22Rv1 (cell line): ENCODE data around the gene NEIL3.

Experiments
- H3K27ac ChIP-seq: fragments of 450-650 bp; 2 replicates; pipeline ENCODE4 v1.5.1; 2017
- CTCF ChIP-seq: fragments of 450-650 bp; IDR thresholded peaks from 2 replicates; pipeline ENCODE4 v1.5.1; 2017; ENCODE audit warnings: mild to moderate bottlenecking
- ZFX ChIP-seq: fragments of 450-650 bp; IDR thresholded peaks from 2 replicates; pipeline ENCODE4 v1.6.1; 2017; ENCODE audit warnings: antibody characterized with exemption, borderline replicate concordance

Gene NEIL3

GRCh38 chr4:177271091-177271490 lies 38.6 kb upstream of the NEIL3 start:
- TF ChIP-seq CTCF (no peak), ZFX (no peak)
- no peak overlapping the region for H3K27ac ChIP-seq

- TF ChIP-seq ZFX (no peak), CTCF (no peak)
- H3K27ac ChIP-seq: no peak overlapping the region
Measured at GRCh38 chr4:177271915-177272766, 37.5 kb upstream of the NEIL3 start.

GRCh38 chr4:177275999-177276398 lies 33.7 kb upstream of the NEIL3 start:
- H3K27ac ChIP-seq: no peak overlapping the region
- TF ChIP-seq ZFX: no peak
- TF ChIP-seq CTCF: no peak

GRCh38 chr4:177281351-177281909 lies 28.2 kb upstream of the NEIL3 start:
- no peak overlapping the region for H3K27ac ChIP-seq
- TF ChIP-seq CTCF: no peak
- no peak for TF ChIP-seq ZFX

- TF ChIP-seq CTCF (no peak), ZFX (no peak)
- H3K27ac ChIP-seq: no peak overlapping the region
Measured at GRCh38 chr4:177282284-177282835, 27.3 kb upstream of the NEIL3 start.

GRCh38 chr4:177283167-177283566 lies 26.5 kb upstream of the NEIL3 start:
- no peak for TF ChIP-seq ZFX
- no peak for TF ChIP-seq CTCF
- no peak overlapping the region for H3K27ac ChIP-seq

- TF ChIP-seq CTCF (no peak), ZFX (no peak)
- no peak overlapping the region for H3K27ac ChIP-seq
Measured at GRCh38 chr4:177285953-177286352, 23.7 kb upstream of the NEIL3 start.
